Kidney glomerular epithelial cell (primary cell): Measurements from ENCODE around the gene GALNS.

Experiments
- DNase-seq: peaks from one replicate; lab custom pipeline; 2025; lab: John Stamatoyannopoulos, UW

The GALNS gene

DNA sequence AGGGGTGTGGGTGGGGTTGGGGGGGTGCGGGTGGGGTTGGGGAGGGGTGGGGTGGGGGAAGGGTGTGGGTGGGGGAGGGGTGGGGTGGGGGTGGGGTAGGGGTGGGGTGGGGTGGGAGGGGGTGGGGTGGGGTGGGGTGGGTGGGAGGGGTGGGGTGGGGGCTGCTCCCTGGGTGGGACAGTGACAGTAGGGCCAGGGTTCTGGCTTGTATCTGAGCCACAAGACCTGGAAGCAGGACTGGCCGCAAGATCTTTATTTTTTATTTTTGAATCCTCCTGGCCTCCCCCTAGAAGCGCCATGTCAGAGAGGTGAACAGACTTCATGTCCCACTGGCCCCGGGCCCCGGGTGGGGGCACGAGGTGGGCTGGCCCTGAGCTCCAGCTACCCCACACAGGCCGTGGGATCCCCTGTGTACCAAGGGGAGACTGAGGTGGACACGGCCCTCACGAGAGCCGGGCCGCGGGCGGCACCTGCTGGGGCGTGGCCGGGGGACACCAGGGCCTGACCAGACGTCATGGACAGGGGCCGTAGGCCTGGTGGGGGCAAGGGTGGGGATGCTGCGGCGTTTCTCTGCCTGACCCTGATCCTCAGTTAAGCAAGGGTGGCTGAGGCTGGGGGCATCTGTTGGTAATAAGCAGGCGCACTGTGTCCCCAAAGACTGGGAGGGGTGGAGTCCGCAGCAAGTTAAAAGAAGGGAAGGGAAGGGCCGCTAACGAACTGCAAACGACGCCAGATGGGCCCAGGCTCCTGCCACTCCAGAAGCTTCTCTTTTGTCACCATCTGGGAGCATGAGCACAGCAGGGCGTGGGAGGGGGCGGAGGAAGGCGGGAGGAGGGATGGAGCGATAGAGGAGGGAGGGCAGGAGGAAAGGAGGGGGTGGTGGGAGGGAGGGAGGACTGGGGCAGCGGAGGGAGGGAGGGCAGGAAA, 32.0 kb upstream of the GALNS start:
- no peak for DNase-seq

DNA sequence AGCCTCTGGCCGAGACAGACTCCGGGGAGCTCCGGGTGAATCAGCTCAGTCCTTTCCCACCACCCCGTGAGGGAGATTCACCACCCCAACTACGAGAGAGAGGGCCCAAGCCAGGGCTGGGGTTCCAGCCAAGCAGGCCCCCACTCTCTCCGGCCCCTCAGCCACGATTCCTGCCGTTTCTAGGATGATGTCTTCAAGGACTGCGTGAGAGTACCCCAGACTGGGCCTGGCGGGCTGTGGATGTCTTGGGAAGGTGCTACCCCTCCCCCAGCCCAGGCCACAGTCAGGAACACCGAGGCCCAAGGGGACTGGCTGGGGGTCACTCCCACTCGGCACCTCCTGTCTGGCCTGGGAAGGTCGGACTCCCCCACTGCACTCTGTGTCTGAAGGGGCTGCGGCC, 31.3 kb upstream of the GALNS start:
- no peak for DNase-seq

DNA sequence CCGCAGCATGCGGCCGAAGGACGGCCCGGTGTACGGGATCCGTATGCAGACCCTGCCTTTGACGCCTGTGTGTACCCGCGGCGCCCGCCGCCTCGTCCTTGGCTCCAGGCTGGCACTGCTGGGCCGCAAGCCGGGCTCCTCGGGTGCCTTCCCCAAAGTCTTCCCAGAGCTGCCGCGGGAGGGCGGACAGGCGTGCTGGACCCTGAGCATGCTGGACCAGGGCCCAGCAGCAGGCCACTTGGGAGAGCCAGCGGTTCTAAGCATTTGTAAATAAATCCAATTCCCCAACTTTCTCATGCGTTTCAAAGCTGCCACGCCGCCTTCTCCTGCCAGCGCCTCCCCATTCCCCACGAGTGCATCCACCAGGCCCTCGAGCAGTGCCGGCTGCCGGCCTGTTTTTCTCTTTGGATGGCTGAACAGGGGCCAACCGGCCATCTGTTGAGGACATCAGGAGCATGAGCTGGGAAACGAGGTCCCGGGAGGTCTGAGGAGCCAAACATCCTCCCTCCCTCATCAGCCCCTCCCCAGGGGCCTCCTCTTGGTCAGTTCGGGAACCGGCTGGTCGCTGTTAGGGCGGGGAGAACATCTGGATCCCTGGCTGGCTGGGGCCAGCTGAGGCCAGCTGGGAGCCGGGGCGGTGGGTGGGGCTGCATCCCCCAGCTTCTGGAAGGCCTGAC, 30.2 kb upstream of the GALNS start:
- no peak for DNase-seq

DNA sequence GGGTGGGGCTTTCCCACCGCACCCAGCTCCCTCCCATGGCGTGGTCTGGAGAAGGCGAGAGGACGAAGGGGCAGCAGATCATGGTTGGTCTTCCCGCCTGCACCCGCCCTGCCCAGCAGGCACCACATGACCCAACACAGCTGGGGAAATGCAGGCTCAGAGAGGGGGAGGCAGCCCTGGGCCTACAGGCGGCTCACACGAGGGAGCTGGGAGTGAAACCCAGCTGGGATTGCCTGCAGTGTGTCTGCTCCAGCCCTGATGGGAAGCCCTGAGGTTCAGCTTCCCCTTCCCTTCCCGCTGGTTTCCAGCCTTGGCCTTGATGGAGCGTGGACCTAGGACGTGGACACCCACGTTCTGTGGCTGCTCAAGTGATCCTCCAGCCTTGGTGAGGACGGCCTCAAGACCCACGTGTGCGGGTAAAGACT, 29.7 kb upstream of the GALNS start:
- no peak for DNase-seq

DNA sequence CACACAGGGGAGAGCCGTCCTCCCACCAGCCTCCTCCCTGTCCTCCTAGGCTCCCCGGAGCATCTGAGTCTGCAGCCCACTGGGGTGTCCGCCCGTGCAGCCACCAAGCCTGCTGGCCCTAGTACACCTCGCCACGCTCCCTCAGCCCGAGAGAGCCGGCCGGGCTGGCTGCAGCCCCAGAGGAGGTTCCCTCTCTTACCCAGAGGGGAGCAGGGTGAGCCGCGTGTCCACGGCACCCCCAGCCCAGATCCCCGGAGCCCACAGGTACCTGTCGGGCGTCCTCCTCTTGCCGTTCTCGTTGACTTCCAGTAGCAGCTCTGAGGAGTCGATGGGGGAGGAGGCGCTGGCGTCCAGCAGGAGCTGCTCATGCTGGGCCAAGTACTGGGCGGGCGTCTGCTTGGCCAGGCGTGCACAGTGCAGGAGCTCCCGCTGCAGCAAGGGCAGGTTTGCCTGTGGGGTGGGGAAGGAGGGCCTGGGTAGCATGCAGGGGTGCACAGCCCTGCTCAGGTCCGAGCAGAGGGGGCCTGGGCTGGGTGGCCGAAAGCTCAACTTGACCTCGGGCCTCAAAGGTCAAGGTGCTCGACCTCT, 29.0 kb upstream of the GALNS start:
- no peak for DNase-seq

DNA sequence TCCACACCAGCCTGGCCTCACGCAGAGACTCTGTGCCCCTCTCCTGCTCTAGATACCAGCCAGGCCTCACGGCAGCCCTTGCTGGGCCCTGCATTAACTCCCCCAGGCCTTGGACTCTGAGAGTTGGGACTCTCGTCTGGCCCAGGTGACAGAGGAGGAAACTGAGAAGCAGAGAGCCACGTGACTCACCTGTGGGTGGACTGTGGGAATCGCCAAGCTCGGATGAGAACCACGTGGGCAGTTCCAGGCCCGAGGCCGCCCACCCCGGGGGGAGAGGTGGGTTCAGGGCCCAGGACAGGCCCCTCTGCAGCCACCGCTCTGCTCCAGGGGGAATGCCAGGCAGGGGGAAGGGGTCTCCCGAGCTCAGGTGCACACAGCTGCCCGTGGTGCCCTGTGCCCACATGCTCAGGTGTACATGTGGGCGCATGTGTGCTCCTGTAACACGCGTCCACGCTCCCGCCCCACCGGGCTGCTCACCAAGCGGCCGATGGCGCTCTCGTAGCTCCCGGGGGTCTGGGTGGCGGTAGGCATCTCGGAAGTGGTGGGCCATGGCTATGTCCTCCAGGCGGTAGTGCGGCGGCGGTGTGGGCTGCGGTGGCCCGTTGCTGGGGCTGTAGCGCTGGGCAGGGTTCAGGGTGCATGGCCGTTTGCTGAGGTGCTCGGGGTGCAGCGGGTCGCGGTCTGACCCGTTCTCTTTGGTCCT, 28.0 kb upstream of the GALNS start:
- no peak for DNase-seq

DNA sequence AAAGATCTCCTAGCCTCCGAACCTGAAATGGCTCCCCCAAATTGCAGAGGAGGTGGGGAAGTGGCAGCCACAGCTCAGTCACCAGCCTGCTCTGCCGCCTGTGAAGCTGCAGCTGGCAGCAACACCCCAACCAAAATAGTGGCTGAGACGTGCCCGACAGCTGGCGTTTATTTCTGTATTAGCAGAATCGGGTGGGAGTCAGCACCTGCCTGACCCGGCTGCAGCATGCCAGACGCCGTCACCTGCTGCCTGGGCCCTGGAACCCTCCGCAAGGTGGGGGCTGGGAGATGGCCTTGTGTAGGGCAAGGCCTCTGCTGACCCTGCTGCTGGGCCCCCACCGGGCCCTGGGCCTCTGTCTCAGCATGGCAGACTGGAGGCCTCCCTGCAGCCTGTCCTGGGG, 27.2 kb upstream of the GALNS start:
- no peak for DNase-seq

DNA sequence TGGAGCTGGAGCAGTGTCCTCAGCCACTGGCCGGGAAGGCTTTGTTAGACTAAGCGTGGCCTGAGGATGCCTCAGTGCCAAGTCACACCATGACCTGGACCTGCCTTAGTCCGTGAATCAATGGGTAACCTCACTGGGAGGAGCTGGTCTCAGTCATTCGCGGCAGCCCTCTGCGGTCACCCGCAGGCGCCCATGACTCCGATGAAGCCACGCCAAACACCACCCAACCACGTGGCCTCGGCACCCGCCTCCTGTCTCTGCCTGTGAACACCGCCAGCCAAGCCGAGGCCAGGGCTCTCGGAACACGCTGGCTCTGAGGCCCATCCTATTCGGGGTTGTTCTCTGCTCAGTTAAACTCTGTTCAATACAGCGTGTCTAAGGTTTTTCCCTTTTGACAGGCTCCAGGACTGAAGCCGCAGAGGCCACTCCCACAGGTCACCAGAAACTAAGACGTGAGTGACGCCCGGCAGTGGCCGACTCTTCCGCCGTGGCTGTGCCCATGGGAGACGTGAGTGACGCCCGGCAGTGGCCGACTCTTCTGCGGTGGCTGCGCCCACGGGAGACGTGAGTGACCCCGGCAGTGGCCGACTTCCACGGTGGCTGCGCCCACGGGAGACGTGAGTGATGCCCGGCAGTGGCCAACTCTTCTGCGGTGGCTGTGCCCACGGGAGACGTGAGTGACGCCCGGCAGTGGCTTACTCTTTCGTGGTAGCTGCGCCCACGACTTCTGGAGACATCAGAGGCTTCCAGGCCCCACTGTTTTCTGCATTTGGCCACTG, 26.6 kb upstream of the GALNS start:
- no peak for DNase-seq

DNA sequence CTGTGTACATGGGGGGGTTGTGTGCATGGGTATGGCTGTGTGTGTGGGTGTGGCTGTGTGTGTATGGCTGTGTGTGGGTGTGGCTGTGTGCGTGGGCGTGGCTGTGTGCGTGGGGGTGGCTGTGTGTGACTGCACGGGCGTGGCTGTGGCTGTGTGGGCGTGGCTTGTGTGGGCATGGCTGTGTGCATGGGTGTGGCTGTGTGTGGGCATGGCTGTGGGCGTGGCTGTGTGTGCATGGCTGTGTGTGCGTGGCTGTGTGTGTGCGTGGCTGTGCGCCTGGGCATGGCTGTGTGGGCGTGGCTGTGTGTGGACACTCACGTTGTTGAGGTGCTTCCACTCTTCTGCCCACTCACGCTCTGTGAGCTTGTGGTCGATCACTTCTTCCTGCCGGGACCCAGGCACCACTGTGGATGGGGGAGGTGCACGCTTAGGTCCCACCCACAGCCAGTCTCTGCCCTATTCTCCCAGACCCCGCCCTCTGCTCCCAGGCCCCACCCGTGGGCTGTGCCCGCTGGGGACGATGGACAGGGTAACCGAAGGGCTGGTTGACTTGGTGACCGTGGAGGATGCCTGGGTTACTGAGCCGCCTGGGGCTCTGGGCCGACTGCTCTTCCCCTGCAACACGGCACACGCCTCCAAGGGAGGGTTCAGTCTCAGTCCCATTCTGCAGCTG, 25.7 kb upstream of the GALNS start:
- DNase-seq, result no peak

DNA sequence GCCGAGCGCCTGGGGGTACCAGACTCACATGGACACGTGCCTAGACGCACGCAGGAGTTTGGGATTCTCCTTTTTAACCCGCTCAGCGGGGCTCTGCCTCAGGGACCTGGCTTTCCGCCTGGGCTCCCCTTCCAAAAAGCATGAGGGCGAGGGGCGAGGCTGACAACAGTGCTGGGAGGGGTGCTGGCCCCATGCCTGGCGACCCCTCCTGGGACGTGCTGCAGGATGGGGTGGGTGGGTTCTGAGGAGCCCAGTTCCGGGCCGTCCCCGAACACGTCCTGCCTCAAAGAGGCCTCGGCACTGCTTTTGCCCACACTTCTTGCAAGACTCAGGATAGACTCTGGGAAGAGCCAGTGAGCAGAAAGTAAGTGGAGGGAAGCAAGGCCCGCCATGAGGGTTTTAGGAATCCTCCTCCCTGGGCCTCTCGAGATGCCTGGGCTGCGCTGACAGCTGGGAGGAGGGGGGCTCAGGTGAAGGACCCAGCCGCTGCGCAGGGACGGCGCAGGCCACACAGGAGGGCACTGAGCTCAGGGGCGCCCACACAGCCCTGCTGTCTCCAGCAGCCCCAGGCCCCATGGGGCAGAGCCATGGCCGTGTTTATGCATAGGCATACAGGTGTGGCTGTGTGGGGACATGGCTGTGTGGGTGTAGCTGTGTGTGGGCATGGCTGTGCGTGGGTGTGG, 25.1 kb upstream of the GALNS start:
- DNase-seq, result no peak

DNA sequence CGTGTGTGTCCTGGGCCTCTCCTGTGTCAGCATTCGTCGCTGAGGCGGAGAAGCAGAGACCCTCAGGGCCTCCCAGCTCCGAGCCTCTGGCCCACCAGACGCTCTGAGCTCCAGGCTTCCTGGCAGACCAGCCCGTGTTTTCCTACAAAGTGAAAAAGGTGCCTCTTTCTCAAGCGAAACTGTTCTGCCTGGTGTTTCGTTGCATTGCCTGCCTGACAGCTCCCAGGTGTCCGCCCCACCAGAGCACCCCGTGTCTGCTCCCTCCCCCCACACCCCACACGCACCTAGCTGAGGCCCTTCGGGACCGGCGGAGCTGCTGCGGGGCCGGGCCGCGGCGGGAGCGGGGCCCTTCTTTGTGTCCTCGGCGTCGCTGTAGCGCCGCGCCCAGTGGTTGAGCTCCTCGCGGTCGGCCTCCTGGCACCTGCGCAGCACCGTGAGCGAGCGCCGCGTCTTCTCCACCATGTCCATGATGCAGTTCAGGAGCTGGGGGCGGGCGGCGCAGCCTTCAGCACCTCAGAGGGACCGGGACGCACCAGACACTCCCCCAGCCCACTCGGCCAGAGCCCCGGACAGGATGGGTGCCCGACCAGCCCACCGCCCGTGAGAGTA, 24.4 kb upstream of the GALNS start:
- no peak for DNase-seq

DNA sequence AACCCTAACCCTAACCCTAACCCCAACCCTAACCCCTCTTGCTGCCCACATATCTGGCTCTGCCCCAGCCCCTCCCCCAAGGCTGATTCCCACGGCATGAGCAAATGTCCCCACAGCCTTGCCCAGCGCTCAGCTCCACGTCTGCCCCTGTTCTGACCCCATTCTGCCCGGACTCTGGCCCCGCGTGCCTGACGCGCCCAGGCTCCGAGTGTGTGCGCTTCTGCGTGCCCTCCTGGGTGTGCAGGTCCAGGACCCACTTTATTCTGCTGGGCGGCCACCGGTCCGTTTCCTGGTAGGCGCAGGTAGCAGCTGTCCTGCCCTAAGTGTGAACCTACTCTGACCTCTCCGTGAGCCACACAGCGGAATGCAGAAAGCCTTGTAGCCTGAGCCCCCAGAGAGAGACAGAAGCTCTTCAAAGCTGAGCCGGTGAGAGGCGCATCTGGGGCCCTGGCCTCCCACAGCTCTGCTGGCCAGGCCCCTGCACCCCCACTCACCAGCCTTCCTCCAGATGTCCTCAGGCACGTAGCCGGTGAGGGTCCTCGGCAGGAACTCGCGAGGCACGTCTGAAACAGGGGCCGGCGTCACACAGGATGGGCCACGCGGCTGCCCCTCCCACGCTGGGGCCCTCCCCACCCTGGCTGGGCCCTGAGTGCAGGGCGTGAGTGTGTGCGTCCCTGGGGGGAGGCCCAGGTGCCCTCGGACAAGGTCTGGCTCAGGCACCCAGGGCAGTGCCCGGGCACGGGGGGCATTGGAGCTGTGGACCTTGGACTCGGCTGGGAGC, 23.7 kb upstream of the GALNS start:
- no peak for DNase-seq

DNA sequence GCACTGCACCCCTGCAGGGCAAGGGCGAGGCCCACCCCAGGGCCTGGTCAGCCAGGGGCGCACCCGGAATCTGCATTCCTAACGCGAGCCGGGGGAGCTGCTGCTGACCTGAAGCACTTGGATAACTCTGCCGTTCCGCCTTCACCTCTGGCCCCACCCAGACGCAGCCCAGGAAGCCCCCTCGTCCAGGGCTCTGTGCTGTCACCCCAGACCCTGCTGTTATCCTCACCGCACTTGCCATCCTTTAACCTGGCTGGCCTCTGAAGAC, 23.0 kb upstream of the GALNS start:
- DNase-seq, result no peak

DNA sequence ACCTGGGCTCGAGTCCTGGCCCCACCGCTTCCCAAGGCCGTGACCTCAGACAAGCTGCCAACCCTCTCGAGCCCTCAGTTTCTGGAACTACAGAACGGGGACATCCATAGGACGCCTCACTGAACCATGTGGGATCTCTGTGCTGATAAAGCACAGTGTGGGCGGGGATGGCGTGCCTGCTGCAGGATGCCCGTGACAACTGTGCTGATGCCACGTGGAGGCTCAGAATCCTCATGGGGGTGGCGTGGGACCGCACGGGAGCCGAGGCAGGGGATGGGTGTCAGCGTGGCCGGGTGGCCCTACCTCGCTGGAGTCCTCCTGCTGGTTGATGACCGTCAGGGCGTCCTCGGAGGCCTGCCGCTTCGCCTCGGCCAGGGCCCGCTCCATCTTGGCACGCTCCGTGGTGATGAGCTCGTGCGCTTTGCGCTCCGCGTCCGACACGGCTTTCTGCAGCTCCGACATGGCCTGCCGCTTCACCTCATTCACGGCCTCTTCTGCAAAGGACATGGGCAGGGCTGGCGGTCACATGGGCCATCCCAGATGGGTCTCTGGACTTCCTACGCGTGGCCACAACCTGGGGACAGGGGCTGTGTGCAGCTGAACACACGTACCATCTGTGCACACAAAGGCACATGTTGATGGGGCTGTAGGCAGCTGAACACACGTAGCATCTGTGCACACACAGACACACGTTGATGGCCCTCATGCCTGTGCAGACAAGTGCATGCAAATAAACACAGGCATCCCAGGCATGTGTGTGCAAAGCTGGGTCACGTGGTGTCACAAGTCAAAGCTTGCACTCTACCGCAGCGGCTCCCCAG, 22.4 kb upstream of the GALNS start:
- DNase-seq, result no peak

DNA sequence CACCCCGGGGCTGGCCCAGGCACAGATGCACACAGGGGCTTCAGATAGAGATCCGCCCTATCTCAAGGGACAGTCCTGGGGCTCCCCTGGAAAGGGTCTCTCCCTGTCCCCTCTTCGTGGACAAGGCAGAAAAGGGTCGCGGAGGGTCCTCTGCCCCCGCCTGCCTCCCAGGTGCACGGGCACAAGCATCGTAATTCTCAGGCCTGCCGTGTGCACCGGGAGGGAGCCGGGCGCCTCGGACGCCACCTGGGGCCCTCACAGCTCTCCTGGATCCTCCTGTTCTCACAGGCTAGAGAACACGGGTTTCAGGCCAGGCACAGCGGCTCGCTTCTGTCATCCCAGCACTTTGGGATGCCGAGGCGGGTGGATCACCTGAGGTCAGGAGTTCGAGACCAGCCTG, 21.6 kb upstream of the GALNS start:
- no peak for DNase-seq

DNA sequence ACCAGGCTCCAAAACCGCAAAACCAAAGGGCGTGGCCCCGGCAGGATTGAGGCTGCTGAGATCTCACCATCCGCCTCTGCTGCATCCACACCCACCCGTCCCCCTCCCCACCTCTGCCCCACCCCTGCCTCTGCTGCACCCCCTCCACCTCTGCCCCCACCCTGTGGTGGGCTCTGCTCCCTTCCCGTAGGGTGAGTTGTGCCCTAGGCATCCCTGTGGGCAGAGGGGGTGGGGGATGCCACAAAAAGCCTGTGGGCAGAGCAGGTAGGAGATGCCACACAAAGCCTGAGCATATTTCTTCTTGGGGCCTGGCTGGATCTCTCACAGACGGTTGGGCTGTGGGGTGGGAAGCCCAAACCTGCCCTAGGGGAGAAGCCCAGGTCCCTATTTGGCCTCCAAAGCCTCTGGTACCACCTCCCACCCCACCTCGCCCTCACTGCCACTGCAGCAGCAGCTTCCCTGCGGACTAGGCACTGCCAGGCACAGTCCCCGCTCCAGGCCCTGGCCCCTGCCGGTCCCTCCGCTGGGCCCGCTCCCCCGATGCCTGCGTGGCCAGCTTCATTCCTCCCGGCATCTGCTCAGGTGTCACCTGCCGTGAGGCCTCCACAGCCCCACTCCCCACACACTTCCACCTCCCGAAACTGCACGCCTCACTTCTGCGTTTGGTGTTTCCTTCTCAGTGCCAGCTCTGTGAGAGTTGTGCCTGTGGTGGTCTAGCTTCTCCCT, 21.0 kb upstream of the GALNS start:
- DNase-seq, result no peak

DNA sequence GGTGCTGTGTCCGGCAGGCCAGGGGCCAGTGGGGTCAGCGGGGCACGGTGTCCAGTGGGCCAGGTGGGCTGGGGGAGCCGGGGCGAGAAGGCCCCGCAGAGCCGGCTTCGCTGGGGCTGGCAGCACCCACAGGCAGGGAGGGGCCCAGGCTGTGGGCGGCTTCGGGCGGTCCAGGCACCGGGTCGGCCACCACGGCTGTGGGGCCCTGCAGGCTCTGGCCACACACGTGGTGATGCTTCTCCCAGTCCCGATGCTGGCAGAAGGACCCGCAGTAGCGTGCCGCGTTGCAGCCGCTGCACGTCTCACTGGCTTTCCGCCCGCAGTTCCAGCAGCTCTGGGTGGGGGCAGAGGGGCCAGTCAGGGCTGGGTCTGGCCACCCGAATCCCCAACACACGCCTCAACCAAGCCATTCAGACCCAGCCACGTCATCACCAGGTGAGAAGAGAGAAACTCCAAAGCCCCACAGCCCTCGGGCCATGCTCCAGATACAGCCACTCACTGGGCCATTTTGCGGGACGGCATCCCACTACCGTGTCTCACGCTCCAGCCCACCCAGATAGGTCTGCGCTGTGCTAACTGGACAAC, 20.3 kb upstream of the GALNS start:
- no peak for DNase-seq
